ENCODE measurements around the gene NADK. TPM values are rescaled to one million over a fixed set of nuclear protein-coding genes. Genes with fewer than 3 reads are reported as not detected.

NADK gene
- total and polyA plus RNA-seq, 10 of the 15 experiments (the other 5 are each of a cell fraction or from before 2014, with no cell fraction given) = 1.1 to 93.2 (median 46.9) TPM

- TF ChIP-seq CEBPZ (IDR thresholded peaks at IDR 0.05; ENCODE audit: low read depth, low read length) (no peak), SKIL (IDR thresholded peaks at IDR 0.05; ENCODE audit: low read depth, poor library complexity, severe bottlenecking) (peak; percentile 81), ZNF384 (IDR thresholded peaks at IDR 0.05; ENCODE audit: borderline replicate concordance, low read depth, low read length) (no peak), BCL3 (IDR thresholded peaks at IDR 0.05; ENCODE audit: borderline replicate concordance, insufficient read depth, low read depth, low read length, poor library complexity, severe bottlenecking) (no peak), BACH1 (IDR thresholded peaks at IDR 0.05; ENCODE audit: borderline replicate concordance) (no peak), CHD1 (IDR thresholded peaks at IDR 0.05; ENCODE audit: low read depth, low read length) (no peak), STAT1 (conservative IDR thresholded peaks at IDR 0.05) (no peak), SIX5 (IDR thresholded peaks at IDR 0.05; ENCODE audit: low read depth, low read length, severe bottlenecking) (no peak), JUND (IDR thresholded peaks at IDR 0.05; ENCODE audit: low read depth, low read length) (no peak), EZH2 (IDR thresholded peaks at IDR 0.05; ENCODE audit: borderline replicate concordance, control insufficient read depth, low read depth, low read length) (no peak), TCF3 (IDR thresholded peaks at IDR 0.05; ENCODE audit: borderline replicate concordance, insufficient read depth, low read depth, low read length) (no peak), RUNX3 (IDR thresholded peaks at IDR 0.05; ENCODE audit: low read length) (peak; percentile 97), BCL11A (IDR thresholded peaks at IDR 0.05; ENCODE audit: low read depth, low read length) (no peak), TCF12 (IDR thresholded peaks at IDR 0.05; ENCODE audit: low read depth, low read length) (peak; percentile 68), IRF5 (IDR thresholded peaks at IDR 0.05; ENCODE audit: borderline replicate concordance) (no peak), HDAC2 (IDR thresholded peaks at IDR 0.05) (no peak), ZNF207 (IDR thresholded peaks at IDR 0.05; ENCODE audit: borderline replicate concordance) (no peak), ZSCAN29 (IDR thresholded peaks at IDR 0.05) (no peak), ZNF274 (IDR thresholded peaks at IDR 0.05; ENCODE audit: insufficient read depth, insufficient read length) (no peak), BRCA1 (IDR thresholded peaks at IDR 0.05; ENCODE audit: low read depth, low read length) (no peak)
Measured at GRCh38 chr1:1799716-1800115, 21.4 kb upstream of the NADK start (continued).
